GM19238 (cell line): ENCODE measurements around the gene PREX1.

Source experiments
- DNase-seq: peaks from one replicate; pipeline ENCODE4 v3.0.0; 2011; ENCODE audit warnings: low spot score; ENCODE audit not compliant: insufficient read length

PREX1 gene

GRCh38 chr20:48586730-48587129 is 241.1 kb downstream of the PREX1 start:
- DNase-seq: no peak

- no peak for DNase-seq
Observed at GRCh38 chr20:48585061-48585870, 242.5 kb downstream of the PREX1 start.

GRCh38 chr20:48584391-48585060 is 243.3 kb downstream of the PREX1 start:
- no peak for DNase-seq

- DNase-seq: no peak
Observed at GRCh38 chr20:48583801-48584200, 244.0 kb downstream of the PREX1 start.

DNA sequence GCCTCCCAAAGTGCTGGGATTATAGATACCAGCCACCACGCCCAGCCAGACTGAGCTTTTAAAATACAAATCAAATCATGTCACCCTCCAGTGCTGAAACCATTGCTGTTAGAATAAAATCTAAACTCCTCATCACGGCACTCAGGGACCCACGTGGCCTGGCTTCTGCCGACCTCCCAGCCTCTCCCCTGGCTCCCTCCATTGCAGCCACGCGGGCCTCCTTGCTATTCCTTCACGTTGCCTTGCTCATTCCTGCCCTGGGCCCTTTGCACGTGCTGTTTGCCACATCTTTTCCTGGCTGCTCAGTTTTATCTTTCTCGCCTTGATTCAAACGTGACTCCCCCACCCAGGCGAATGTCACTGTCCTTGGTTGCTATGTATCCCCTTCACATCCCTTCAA is 244.6 kb downstream of the PREX1 start:
- DNase-seq: no peak

DNA sequence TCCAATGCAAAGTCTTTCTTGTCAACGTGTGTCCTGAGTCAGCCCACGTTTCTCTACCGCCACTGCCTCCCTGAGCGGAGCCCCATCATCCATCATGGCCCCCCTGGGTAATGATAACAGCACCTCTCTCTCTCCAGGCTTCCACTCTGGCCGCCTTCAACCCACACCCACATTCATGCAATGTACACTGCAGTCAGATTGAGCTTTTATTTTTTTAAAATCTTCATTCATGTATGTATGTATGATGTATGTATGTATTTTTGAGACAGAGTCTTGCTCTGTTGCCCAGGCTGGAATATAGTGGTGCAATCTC is 245.2 kb downstream of the PREX1 start:
- no peak for DNase-seq

GRCh38 chr20:48581167-48581566 is 246.6 kb downstream of the PREX1 start:
- DNase-seq: no peak

DNA sequence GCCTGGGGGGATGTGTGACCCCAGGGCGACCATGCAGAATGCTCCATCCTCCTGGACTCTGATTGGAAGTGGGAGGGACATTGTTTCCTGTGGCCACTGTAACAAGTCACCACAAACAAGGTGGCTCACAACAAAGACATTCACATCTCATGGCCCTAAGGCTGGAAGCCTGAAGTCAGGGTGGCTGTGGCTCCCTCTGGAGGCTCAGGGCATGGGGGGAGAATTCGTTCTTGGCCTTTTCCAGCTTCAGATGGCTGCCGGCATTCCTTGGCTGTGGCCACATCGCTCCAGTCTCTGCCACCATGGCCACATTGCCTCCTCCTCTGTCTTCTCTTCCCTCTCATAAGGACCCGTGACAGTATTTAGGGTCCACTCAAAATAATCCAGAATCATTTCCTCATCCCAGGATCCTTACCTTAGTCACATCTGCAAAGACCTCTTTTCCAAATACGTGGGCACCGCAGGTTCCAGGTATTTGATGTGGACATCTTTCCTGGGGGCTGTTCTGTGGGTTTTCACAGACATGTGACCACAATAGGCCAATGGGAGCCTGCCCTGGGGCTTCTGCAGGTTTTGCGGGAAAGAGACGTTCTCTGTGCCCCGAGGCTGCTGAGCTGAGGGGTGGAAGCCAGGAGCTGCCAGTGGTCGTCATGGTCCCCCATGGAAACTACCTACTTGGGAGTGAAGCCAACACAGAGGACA is 249.3 kb downstream of the PREX1 start:
- DNase-seq: no peak

- DNase-seq: no peak
Observed at GRCh38 chr20:48577557-48577956, 250.2 kb downstream of the PREX1 start.

- no peak for DNase-seq
Observed at GRCh38 chr20:48574383-48574782, 253.4 kb downstream of the PREX1 start.
